SU-DHL-6 (cell line): ENCODE data around the gene CDC37.
"Not testable (repeated sequence)": the region's sequence is repeated elsewhere in the genome, so short reads cannot be mapped to it uniquely, and the experiment has no call there.

Experiments
- H2AFZ ChIP-seq: fragments of 200-600 bp; sonication (generic); 2 replicates; pipeline ENCODE4 v1.6.1; 2014; ENCODE audit warnings: low read depth, mild to moderate bottlenecking, moderate library complexity, mixed read lengths, antibody characterized with exemption, low read length; ENCODE audit not compliant: severe bottlenecking
- H3F3A ChIP-seq: fragments of 200-600 bp; shearing (Covaris generic); 2 replicates; pipeline ENCODE4 v1.6.0; 2016; ENCODE audit warnings: antibody characterized with exemption, mild to moderate bottlenecking; ENCODE audit not compliant: insufficient read depth
- H3K27ac ChIP-seq: fragments of 200-600 bp; sonication (generic); 2 replicates; pipeline ENCODE4 v1.5.1; 2016; ENCODE audit warnings: low read depth, mild to moderate bottlenecking, low read length, moderate library complexity, mixed read lengths
- H3K27me3 ChIP-seq: fragments of 200-600 bp; sonication (generic), shearing (Covaris generic); 2 replicates; pipeline ENCODE4 v1.6.0; 2014; ENCODE audit warnings: mild to moderate bottlenecking, low read length
- H3K36me3 ChIP-seq: fragments of 200-600 bp; sonication (generic); 2 replicates; pipeline ENCODE4 v1.6.1; 2014; ENCODE audit warnings: mild to moderate bottlenecking, low read length, mixed read lengths
- H3K4me2 ChIP-seq: fragments of 300-600, 200-600 bp; shearing (Covaris generic), sonication (generic); 2 replicates; pipeline ENCODE4 v1.6.0; 2014; ENCODE audit warnings: low read length, low read depth, mild to moderate bottlenecking; ENCODE audit not compliant: poor library complexity, severe bottlenecking
- H3K4me3 ChIP-seq: fragments of 200-600 bp; sonication (generic); 2 replicates; pipeline ENCODE4 v1.5.1; 2014; ENCODE audit warnings: antibody characterized with exemption, low read length, mild to moderate bottlenecking, mixed read lengths; ENCODE audit not compliant: insufficient read depth, poor library complexity, severe bottlenecking
- H3K79me2 ChIP-seq: fragments of 200-600 bp; sonication (generic); 2 replicates; pipeline ENCODE4 v1.6.1; 2014; ENCODE audit warnings: mild to moderate bottlenecking, low read length, moderate library complexity; ENCODE audit not compliant: insufficient read depth
- H3K9ac ChIP-seq: fragments of 200-600 bp; sonication (generic); 2 replicates; pipeline ENCODE4 v1.7.0; 2014; ENCODE audit warnings: mild to moderate bottlenecking, low read length
- H3K9me2 ChIP-seq: fragments of 200-600 bp; sonication (generic); replicated peaks from 2 replicates; pipeline ENCODE4 v1.6.1; 2014; ENCODE audit warnings: low read length; ENCODE audit not compliant: insufficient read depth
- H3K9me3 ChIP-seq: fragments of 200-600 bp; sonication (generic); 2 replicates; pipeline ENCODE4 v1.6.1; 2014; ENCODE audit warnings: low read length, mixed read lengths; ENCODE audit not compliant: insufficient read depth
- H4K20me1 ChIP-seq: fragments of 200-600 bp; sonication (generic); 2 replicates; pipeline ENCODE4 v1.6.1; 2014; ENCODE audit warnings: low read depth, mild to moderate bottlenecking, antibody characterized with exemption, low read length, moderate library complexity, mixed read lengths
- CTCF ChIP-seq: fragments of 200-600 bp; sonication (generic); IDR thresholded peaks from one replicate; pipeline ENCODE4 v1.5.1; 2017; ENCODE audit warnings: antibody characterized with exemption, mild to moderate bottlenecking, low read length, moderate library complexity; ENCODE audit not compliant: insufficient read depth, poor library complexity, severe bottlenecking
- EZH2phosphoT487 ChIP-seq: fragments of 200-600 bp; sonication (generic), shearing (Covaris generic); conservative IDR thresholded peaks from 2 replicates; pipeline ENCODE4 v1.6.1; 2018; ENCODE audit warnings: mild to moderate bottlenecking, antibody characterized with exemption, low read length, moderate library complexity, mixed read lengths

CDC37 gene

GRCh38 chr19:10378124-10378523, 25.2 kb downstream of the CDC37 start:
- Histone ChIP-seq H4K20me1 (no peaks in the 10 kb centered on the region), H3K9ac (no peak overlapping the region), H3K27ac (no peak overlapping the region), H3K9me3 (no peaks in the 10 kb centered on the region), H3K4me3 (no peak overlapping the region), H3K9me2 (no peaks in the 10 kb centered on the region), H3K36me3 (no peaks in the 10 kb centered on the region), H3K4me2 (no peak overlapping the region), H3F3A (no peaks in the 10 kb centered on the region), H3K27me3 (no peaks in the 10 kb centered on the region), H3K79me2 (peaks cover 18% of the 10 kb centered on the region), H2AFZ (no peak overlapping the region)
- no peak for TF ChIP-seq CTCF
- no peak for TF ChIP-seq EZH2phosphoT487

- H3K4me3 ChIP-seq, H3K9ac ChIP-seq, H4K20me1 ChIP-seq, H3F3A ChIP-seq, H3K9me3 ChIP-seq, H3K9me2 ChIP-seq, H3K27ac ChIP-seq, H2AFZ ChIP-seq, H3K4me2 ChIP-seq, H3K27me3 ChIP-seq, H3K36me3 ChIP-seq: not testable (repeated sequence)
- H3K79me2 ChIP-seq: peaks cover 18% of the 10 kb centered on the region
These were observed 26.2 kb downstream of the CDC37 start for GRCh38 chr19:10377140-10377640.

- H3K9me3 ChIP-seq: no peaks in the 10 kb centered on the region
- no peaks in the 10 kb centered on the region for H3F3A ChIP-seq
- no peaks in the 10 kb centered on the region for H3K36me3 ChIP-seq
These were observed 28.4 kb downstream of the CDC37 start for GRCh38 chr19:10374931-10375330.

GRCh38 chr19:10372690-10373089, 30.7 kb downstream of the CDC37 start:
- no peaks in the 10 kb centered on the region for H3K27me3 ChIP-seq
- TF ChIP-seq EZH2phosphoT487 (no peak), CTCF (no peak)
- H3K27ac ChIP-seq: no peak overlapping the region
- no peaks in the 10 kb centered on the region for H3F3A ChIP-seq
- no peak overlapping the region for H3K4me2 ChIP-seq
- no peak overlapping the region for H3K9ac ChIP-seq
- H3K4me3 ChIP-seq: no peak overlapping the region
- H3K9me3 ChIP-seq: no peaks in the 10 kb centered on the region
- no peak overlapping the region for H2AFZ ChIP-seq
- H3K9me2 ChIP-seq: no peaks in the 10 kb centered on the region
- no peaks in the 10 kb centered on the region for H3K79me2 ChIP-seq
- no peaks in the 10 kb centered on the region for H4K20me1 ChIP-seq
- no peaks in the 10 kb centered on the region for H3K36me3 ChIP-seq

More at GRCh38 chr19:10374931-10375330, 28.4 kb downstream of the CDC37 start:
- Histone ChIP-seq H3K27me3 (no peaks in the 10 kb centered on the region), H3K9me2 (no peaks in the 10 kb centered on the region), H3K9ac (no peak overlapping the region), H4K20me1 (no peaks in the 10 kb centered on the region), H2AFZ (no peak overlapping the region), H3K4me3 (no peak overlapping the region), H3K27ac (no peak overlapping the region), H3K79me2 (peaks cover 14% of the 10 kb centered on the region), H3K4me2 (no peak overlapping the region)
- TF ChIP-seq EZH2phosphoT487 (no peak), CTCF (no peak)
